Stimulated activated CD4-positive, alpha-beta T cell treated with anti-CD3 and anti-CD28 coated beads, TNF-alpha, amount 100 ng/mL, for 24 hours (primary cell): ENCODE measurements around the gene ARHGDIA.

Experiments
- DNase-seq, 3 experiments: peaks; one replicate each; pipeline ENCODE4 v3.0.0-alpha.2; 2020; ENCODE audit warnings: low read depth in 3 of 3

The ARHGDIA gene

DNA sequence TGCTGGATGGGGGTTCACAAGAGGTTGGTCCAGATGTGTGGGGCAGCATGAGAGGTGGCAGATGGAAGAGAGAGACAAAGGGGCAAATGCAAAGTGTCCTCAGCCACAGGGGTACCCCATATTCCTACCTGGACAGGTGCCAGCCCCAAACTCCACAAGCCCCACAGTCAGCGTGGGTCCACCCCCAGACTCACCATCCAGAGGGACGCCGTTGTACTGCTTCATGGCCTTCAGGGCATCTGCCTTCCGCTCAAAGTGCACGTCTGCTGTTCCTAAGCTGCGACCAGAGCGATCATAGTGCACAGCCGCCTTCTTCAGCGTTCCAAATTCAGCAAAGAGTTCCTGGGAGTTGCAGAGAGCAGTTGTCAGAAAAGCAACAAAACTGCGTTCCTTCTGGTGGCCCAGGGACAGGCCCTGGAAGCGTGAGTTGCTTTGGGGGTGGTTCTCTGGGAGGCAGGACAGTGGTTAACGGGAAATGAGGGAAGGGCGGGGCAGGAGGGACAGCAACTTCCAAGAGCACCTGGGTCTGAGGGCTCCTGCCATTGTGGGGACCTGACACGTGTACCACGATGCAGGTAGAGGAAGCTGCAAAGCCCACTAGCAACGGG, 18.0 kb upstream of the ARHGDIA start:
- DNase-seq: no peak

DNA sequence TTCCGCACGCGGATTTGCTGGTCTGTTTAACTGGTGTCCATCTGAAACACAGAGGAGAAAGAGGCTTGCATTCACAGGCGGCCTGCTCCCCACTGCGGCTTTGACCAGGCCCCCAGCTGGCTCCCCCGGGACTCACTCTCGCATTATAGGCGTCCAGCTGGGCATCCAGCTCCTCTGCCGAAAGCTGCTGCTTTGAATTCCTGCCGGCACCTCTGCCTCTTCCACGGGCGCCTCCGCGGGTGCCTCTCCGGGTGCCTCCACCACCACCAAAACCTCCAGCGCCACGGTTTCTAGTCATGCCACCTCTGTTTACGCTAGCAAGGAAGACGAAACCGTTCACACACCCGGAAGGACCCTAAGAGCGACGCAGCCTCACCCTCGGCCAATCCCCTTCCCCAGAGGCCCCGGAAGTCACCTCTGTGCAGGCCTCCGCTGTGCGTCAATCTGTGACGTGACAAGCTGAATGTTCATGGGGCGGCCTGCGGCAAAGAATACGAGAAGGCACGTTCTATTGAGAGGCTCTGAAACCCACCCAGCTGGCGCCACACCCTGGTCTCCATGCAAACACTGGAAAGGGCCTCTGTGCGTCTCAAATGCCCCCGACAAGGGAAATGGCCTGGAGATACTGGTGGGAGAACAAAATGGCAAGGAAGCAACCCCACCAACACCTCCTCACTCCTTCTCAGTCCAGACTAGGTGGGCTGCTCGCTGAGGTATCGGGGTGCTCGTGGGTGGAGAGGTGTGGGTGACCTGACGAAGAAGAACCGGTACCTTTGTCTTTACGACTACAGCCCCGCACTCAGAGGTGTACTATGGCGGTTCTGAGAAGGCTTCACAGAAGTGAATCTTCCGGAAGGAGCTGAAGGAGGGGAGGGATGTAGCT, 17.2 kb upstream of the ARHGDIA start:
- DNase-seq: no peak

DNA sequence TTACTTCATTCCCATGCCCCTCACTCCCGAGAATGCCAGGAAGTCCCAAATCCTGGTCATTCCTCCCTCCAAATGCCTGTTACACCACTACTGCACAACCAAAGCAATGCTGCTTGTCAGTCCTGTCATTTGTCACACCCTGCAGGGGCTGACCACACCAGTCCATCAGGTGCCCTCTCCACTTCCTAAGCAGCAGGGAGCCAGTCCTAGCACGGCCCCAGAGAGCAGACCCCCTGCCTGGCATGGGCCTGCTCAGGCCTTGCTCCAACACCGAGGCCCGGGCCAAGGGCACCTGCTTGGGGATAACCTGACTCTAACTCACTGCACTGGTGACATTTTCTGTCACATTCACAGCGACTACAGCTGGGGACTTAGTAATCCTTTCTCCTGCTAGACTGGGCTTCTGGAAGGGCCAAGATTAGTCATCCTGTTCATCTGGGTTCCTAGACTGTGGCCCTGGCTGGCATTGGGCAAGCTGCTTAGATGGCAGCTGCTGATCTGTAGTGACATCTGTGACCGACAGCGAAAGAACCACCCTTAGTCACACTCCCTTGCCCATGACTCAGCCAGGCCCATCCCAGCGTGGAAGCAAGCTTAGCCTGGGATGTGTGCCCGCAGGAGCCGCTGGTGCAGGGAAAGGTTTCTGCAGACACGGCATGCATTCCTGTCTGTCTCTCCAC, 14.9 kb upstream of the ARHGDIA start:
- DNase-seq: no peak

DNA sequence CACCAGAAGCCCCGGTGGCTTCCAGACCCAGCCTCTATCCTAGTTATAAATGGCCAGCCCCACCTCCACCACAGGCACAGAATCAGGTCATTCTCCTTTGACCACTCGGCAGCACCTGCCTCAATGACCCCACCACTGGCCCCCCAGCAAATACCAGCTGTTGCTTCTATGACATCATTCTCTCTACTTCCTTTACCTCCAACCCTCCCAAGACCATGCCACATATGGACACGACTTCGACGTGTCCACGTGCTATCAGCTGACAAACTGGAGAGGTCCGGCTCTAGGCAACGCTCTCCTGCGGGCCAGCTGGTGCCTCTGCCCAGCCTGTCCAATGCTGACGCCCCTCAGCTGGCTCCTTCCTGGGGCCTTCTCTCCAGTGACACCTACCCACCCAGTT, 14.3 kb upstream of the ARHGDIA start:
- DNase-seq: no peak

DNA sequence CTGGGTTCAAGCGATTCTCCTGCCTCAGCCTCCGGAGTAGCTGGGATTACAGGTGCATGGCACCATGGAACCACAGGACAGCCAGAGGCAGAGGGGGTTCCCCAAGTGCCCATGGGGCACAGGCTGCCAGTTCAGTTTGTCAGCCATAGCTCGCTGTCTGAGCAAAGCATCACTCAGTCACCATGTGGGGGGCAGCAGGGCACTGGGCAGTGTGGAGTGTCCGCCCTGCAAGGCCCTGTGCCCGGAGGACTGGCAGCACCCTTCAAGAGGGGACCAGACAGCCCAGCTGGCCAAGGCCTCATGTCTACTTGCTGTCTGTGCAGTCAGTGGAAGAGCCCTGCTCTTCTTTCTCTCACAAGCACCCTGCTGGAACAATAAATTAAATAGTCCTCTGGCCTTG, 13.8 kb upstream of the ARHGDIA start:
- DNase-seq: no peak

DNA sequence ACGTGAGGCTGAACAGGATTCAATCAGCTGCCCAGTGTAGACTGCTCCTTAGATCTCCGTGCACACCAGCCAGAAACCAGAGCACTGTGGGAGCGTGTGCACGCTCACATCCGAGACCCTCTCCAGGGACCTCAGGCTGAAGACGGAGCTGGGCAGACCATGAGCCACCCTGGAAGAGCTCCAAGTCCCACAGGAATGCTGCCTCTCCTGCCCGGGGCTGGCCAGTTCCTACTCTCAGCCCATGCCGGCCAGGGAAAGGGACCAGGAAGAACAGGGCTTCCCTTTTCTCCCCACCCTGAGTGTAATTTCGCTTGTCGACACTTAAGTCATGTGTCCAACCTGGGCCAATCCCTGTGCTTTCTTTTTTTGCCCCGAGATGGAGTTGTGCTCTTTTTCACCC, 13.4 kb upstream of the ARHGDIA start:
- DNase-seq: no peak

DNA sequence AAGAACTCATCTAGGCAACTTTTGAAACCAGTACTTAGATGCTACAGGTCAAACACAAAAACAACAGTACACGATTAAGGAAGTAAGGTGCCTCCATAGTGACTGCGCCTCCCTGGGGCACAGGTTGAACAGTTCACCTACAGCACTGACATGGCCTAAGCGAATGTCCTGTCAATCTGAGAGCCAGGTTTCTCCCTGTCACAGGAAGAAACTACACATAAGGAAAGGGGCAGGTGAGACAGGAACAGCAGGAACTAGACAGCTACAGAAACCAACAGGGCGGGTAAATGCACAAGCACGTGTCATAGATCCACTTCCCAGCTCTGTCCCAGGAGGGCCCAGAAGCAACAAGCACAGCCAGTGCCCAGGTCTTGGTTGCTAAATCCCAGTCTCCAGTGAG, 8.0 kb upstream of the ARHGDIA start:
- DNase-seq: no peak

DNA sequence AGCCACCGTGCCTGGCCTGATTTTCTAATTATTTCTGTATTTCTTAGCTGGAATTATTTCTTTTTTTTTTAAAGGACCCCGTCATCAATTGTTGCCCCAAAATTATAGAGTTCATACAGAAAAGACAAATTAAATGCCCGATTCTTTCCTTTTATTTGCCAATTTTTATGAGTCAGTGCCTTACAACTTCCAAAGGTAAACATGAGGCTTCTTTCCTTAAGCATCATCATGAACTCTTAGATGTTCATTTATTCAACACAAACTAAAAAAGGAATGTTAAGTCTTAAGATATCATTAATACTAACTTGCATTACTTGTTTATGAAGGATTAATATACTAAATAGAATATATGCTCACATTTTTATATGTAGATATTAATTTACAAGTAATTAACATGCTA, 7.2 kb upstream of the ARHGDIA start:
- DNase-seq: no peak

DNA sequence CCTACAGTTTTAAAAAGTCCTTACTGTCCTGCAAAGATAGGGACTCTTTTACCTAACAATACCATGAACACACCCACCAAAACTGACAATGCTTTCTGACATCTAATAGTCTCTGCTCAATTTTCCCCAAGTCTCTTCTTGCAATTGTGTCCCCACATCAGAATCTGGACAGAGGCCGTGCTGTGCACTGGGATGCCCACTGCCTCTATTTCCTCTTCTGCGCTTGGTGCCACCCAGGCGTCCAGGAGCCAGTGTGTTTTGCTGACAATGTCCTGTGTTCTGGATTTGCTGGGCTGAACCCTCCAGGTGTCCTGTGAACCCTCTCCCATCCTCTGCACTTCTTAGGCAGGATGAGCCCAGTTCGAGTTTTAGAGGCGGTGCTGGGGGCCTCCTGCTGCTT, 6.4 kb upstream of the ARHGDIA start:
- no peak for DNase-seq

DNA sequence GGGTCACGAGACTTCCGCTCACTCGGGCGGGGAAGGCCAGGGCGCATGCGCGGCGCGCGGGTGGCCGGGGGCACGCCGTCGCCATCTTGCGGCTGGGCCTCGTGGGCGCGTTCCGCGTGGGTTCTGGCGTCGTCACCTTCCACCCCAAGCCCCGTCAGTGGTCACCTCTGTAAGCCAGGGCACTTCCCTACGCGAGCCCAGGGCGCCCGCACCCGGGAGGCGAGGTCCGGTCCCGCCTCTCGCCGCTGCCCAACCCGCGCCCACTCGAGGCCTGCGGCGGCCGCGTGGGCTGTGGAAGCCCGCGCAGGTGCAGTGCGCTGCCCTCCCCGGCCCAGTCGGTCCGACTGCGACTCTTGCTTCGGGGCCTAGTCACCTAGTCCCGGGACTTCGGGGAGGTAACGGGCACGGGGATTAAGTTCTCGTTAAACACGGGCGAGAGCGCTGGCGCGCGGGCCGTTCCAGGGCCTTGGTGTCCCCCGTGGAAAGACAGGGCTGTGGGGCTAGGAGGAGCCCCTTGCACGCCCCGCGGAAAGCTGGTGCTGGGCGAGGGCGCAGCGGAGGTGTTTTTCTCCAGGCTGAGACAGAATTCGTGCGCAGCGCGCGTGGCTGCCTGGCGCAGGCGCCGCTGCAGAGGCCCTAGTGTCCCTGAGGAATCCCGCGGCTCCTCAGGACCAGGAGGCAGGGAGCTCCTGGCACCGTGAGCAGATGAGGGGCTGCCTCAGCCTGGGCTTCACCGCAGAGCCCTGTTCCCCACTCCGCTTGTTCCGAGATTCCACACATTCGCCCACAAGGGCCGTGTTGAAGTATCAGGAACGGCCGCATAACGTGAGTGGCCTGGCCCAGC, 472 bp upstream of the ARHGDIA start:
- DNase-seq: peak; percentile 90 to 96 (median 93)

DNA sequence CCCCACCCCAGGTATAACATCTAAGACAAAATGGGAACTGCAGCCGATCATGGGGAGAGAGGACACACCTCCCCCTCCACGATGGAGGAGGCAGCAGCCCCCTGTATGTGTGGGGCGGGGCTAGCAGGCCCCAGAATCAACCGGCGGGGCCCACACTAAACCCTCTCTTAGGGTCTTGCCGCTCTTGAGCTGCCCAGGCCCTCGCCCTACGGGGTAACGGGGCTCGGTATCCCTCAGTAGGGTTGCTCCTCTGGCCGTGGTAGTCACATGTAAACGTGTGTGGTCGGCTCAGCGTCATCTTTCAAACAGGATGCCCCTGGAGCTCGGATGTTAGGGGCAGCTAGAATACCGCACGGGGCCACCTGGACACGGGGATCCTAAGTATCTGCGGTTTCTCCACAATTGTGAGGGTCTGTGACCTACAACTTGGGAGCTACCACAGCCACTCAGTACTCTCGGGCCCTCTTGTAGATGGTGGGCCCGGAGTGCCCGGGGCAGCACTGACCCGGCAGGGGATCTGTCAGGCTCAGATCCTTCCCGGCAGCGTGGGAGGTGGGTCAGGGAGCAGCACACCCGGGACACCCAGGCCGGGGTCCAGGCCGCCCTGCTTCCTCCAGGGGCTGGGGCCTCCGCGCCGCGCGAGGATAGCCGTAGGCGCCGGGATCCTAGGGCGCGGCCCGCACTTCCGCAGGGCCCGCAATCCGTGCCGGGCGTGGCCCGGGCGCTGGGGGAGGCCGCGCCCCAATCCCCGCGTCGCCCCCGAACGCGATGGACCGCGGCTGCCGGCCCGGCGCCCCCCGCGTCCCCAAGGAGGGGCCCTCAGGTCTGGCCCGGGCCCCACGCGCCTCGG, 781 bp downstream of the ARHGDIA start:
- DNase-seq: peak in 1 of 3 experiments; percentile 37

DNA sequence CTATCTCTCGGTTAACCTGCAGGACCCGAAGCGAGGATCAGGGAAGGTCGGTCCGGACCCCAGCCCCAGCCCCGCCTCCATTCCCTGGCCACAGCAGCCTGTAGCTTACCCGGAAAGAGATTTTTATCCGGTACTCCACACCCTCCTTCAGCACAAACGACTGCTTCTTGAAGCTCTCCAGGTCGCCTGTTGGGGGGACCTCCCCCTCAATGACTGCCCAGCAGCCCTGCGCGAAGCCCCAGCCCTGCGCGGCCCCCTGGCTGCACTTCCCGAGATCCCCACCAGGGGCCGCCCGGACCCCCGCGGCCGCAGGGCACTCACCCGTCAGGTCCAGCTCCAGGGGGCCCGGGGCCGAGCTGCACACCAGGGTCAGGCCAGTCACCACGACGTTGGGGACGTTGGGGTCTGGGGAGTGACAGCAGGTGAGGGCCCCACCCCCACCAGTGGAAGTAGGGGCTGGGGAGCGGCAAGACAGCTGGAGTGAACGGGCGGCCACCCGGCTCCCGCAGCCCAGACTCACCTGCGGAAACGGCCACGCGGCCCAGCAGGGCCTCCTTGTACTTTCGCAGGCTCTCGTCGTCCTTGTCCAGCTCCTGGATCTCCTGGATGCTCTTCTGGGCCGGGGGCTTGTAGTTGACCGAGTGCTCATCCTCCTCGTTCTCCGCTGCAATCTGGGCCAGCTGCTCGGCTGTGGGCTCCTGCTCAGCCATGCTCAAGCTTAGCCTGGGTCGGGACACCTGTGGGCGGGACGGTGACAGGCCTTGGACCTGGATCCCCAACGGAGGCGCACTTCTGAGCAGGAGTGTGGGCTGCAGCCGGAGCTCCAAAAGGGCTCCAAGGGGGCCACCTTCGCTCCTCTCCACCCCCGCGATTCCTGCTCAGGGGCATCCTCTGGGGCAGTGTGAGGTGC, 1.7 kb downstream of the ARHGDIA start:
- DNase-seq: peak in 1 of 3 experiments; percentile 40

DNA sequence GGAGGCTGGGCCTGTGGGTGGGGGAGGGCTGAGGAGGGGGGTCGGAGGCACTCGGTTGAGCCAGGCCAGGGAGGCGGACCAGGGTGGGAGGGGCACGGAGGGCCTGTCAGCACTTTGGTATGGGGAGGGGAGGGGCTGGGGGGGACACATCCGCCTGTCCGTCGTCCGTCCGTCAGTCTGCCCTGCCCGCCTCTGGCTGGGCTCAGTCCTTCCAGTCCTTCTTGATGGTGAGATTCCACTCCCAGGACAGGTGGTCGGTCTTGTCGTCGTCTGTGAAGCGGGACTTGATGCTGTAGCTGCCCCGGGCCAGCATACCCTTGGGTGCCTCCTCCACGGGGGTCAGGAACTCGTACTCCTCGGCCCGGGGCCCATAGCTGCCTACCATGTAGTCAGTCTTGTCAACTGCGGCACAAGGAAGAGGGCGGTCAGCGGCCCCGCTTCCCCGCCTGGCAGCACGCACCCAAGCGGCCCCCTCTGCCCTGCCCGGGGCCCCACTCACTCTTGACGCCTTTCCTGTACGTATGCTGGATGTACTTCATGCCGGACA, 2.4 kb downstream of the ARHGDIA start:
- DNase-seq: no peak

DNA sequence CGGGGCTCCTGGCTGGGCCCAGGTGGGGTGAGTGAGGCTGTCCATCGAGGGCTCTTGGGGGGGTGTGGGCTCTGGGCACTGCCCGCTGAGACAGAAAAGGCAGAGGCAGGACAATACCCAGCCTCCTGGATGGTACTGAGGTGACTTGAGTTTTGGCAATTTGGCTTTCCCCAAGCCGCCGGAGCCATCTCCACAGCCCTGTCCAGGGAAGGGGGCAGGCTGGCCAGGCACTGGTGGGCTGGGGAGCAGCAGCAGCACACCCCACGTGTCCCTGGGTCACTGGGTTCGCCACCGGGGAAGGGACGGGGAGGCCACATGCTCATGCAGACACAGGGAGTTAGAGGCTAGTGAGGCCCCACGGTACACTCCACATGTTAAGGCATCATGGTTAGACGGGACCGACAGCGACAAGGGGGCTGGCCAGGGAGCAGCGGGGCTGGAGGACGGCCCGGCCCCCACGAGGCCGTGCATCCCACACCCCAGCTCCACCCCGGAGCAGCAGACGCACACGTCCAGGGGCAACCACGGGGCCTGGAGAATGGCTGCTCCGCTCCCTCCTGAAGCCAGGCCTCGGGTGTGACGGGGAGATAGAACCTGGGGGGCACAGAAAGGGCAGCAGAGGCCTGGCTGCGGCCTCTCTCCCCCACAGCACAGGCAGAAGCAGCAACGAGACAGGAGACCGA, 3.0 kb downstream of the ARHGDIA start:
- no peak for DNase-seq

DNA sequence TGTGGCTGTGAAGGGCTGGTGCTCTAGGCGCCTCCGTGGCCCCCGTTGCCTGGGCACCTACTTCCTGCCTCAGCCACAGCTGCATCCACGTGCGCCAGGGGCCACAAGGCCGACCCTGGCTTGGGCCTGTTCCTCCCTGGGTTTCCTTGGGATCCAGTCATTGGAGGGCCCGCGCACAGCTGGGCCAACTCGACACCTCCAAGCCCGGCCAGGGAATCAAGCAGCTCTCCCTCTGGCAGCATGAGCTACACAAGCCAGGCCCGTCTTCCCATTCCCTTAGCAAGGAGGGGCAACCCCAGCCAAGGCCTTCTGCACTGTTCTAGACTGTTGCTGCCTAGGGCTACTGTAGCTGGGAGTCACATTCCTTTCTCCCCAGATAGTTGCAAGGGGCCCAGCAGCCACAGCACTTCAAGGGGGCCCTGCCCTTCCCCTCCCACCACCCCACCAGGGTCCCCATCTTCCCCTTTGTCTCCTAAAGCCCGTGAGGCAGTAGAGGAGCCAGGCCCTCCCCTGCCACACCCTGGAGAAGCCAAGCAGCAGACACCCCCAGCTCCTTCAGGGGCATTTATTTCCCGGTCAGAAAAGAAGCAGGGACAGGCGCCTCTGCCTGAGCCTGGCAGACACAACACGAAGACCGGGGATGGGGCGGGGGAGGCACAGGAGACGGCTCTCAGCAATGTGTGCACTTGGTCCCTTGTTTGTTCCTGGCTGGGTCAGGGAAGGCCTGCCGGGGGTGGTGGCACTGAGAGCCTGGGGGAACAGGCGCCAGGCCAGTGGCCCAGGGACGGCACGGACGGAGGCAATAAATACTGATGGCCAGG, 3.8 kb downstream of the ARHGDIA start:
- peak in 1 of 3 experiments; percentile 34 for DNase-seq

DNA sequence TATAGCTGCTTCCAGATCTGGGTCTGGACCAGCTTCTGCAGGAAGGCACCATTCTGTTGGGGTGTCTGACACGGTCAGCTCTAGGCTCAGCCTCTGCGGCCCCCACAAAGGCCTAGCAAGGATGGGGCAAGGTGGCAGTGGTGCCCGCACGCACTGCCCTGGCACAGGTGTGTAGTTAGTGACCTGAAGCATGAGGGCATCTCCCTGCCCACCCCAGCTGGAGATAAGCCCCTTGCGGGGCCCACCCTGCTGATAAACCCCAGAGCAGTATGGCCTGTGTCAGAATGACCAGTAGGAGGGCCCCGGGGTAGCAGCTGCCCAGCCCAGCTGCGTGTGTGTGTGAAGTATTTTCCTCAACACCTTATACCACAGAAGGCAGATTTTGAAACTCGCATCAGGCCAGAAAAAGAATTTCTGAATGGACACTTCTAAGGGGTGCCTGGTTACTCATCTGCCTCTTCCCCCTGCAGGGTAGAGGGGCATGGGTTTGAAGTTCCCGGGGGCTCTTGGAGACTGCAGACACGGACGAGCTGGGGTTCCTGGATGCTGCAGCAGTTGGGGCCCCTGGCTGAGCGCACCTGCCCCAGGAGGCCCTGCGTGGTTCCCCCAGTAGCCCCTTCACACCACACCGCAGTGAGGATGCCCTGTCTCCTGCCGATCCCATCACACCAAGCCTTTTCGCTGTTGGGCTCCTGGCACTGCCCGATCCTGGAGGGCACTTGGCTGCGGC, 4.5 kb downstream of the ARHGDIA start:
- DNase-seq: peak in 1 of 3 experiments; percentile 27

DNA sequence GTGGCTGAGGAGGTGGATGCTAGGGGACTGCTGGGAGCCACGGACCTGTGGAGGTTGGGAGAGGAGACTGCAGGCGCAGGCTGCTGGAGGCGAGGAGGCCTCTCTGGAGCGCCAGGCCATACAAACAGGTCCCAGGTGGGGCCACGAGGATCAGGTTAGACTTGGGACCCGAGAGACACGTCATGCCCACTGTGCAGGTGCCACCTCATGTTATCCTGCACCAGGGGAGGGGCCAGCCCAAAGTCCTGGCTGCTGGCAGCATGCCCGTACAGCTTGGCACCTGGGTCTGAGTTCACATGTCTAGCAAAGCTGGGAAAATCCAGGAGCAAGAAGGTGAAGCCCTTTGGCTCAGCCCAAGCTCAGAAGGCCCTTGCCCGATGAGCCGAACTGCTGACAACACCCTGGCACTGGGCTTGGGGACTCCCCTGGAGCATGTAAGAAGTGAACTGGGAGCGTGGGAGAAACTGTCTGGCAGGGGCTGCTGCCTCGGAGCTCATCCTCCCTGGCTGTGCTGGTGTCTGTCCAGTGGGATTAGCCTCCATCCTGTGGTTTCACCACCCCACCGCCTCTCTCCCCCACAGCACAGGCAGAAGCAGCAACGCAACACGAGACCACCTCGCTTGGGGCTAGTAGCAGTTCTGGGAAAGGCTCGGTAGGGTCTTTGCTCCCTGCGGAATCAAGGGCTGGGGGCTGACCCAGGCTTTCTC, 5.3 kb downstream of the ARHGDIA start:
- DNase-seq: no peak
